H1 (cell line): Measurements from ENCODE around the gene MS4A7. TPM values are rescaled to one million over a fixed set of nuclear protein-coding genes. Genes with fewer than 3 reads are reported as not detected.

Source experiments
- CTCF ChIA-PET: fragments of 300-600 bp; sonication (Branson Sonifier 250); formaldehyde crosslinking; loops from one replicate; lab custom pipeline; 2021; ENCODE audit not compliant: partially characterized antibody; lab: Charles Lee
- POLR2A ChIA-PET: fragments of 300-600 bp; sonication (Branson Sonifier 250); formaldehyde crosslinking; loops from one replicate; lab custom pipeline; 2021; ENCODE audit warnings: inconsistent platforms; ENCODE audit not compliant: partially characterized antibody; lab: Charles Lee
- DNase-seq, 2 experiments: peaks; one replicate each; pipeline versions ENCODE4 v3.0.0 to v3.0.0-alpha.2; 2010 to 2022; ENCODE audit warnings: low spot score in 2 of 2, low read depth in 1 of 2, mixed read lengths in 1 of 2
- FAIRE-seq: peaks from 2 replicates; lab custom pipeline; 2011; peaks lifted over from hg19 to GRCh38; lab: Jason Lieb, UNC
- H2AFZ ChIP-seq: 2 replicates; pipeline ENCODE4 v1.8.1; 2012; ENCODE audit warnings: low read length, inconsistent platforms
- H2AK5ac ChIP-seq: 2 replicates; pipeline ENCODE4 v1.6.1; 2013; ENCODE audit warnings: low read depth, low read length
- H2BK120ac ChIP-seq: replicated peaks from 2 replicates; pipeline ENCODE3; 2013; ENCODE audit warnings: low read depth, low read length, inconsistent platforms
- H2BK12ac ChIP-seq: 2 replicates; pipeline ENCODE4 v1.6.1; 2013; ENCODE audit warnings: low read depth, low read length
- H2BK15ac ChIP-seq: 2 replicates; pipeline ENCODE4 v1.6.1; 2013; ENCODE audit warnings: low read length
- H2BK20ac ChIP-seq: 2 replicates; pipeline ENCODE4 v1.6.1; 2013; ENCODE audit warnings: low read length
- H2BK5ac ChIP-seq: 2 replicates; pipeline ENCODE4 v1.6.1; 2013; ENCODE audit warnings: low read depth, low read length
- H3K14ac ChIP-seq: 2 replicates; pipeline ENCODE4 v1.6.1; 2013; ENCODE audit warnings: inconsistent platforms; ENCODE audit not compliant: insufficient read length
- H3K18ac ChIP-seq: 2 replicates; pipeline ENCODE4 v1.6.1; 2013; ENCODE audit warnings: low read length; ENCODE audit errors: extremely low read depth
- H3K23ac ChIP-seq: 2 replicates; pipeline ENCODE4 v1.6.1; 2013; ENCODE audit warnings: inconsistent platforms; ENCODE audit not compliant: insufficient read length
- H3K23me2 ChIP-seq: 2 replicates; pipeline ENCODE4 v1.6.1; 2013; ENCODE audit warnings: low read depth, low read length
- H3K27ac ChIP-seq: 2 replicates; pipeline ENCODE4 v1.6.1; 2011; ENCODE audit warnings: low read depth, low read length, inconsistent platforms
- H3K27me3 ChIP-seq, 4 experiments: replicated peaks in 1 of 4; 1 replicate in 1 of 4; 2 replicates in 3 of 4; pipeline versions ENCODE4 v1.6.1 to v1.8.1; 2011 to 2013; ENCODE audit warnings: low read length in 3 of 4, mild to moderate bottlenecking in 3 of 4, inconsistent platforms in 2 of 4, mixed read lengths in 2 of 4, moderate library complexity in 1 of 4; ENCODE audit not compliant: control insufficient read depth in 3 of 4, insufficient read depth in 3 of 4; ENCODE audit errors: extremely low read depth in 1 of 4
- H3K36me3 ChIP-seq, 4 experiments: 2 replicates each; pipeline versions ENCODE4 v1.6.1 to v1.8.1; 2011 to 2013; ENCODE audit warnings: mild to moderate bottlenecking in 4 of 4, low read length in 3 of 4, moderate library complexity in 2 of 4, control low read depth in 1 of 4, inconsistent platforms in 1 of 4; ENCODE audit not compliant: insufficient read depth in 4 of 4, control insufficient read depth in 2 of 4
- H3K4ac ChIP-seq: replicated peaks from 2 replicates; pipeline ENCODE3; 2013; ENCODE audit warnings: low read length, low read depth, mixed read lengths, inconsistent platforms; ENCODE audit not compliant: insufficient read length
- H3K4me1 ChIP-seq, 4 experiments: replicated peaks in 1 of 4; 1 replicate in 1 of 4; 2 replicates in 3 of 4; pipeline versions ENCODE4 v1.6.1 to v1.8.1; 2011 to 2013; ENCODE audit warnings: low read length in 3 of 4, inconsistent platforms in 2 of 4, mixed read lengths in 1 of 4; ENCODE audit not compliant: insufficient read depth in 4 of 4, control insufficient read depth in 3 of 4
- H3K4me2 ChIP-seq, 2 experiments: 2 replicates each; pipeline versions ENCODE4 v1.6.1 to v1.8.1; 2011 to 2013; ENCODE audit warnings: low read depth in 2 of 2, low read length in 2 of 2, control low read depth in 1 of 2, inconsistent platforms in 1 of 2, mild to moderate bottlenecking in 1 of 2; ENCODE audit not compliant: insufficient read depth in 1 of 2
- H3K4me3 ChIP-seq, 4 experiments: fragments of 200-600, 300-600 bp in 1 of 4; sonication (generic), shearing (Covaris generic), sonication (Bioruptor Twin) in 1 of 4; 2 replicates each; pipeline versions ENCODE4 v1.5.1 to v1.8.1; 2011 to 2016; ENCODE audit warnings: low read length in 4 of 4, low read depth in 3 of 4, control low read depth in 2 of 4, inconsistent platforms in 2 of 4, mild to moderate bottlenecking in 2 of 4, mixed read lengths in 1 of 4, moderate library complexity in 1 of 4; ENCODE audit not compliant: insufficient read depth in 2 of 4; ENCODE audit errors: extremely low read depth in 1 of 4
- H3K56ac ChIP-seq: replicated peaks from 2 replicates; pipeline ENCODE3; 2013; ENCODE audit warnings: low read depth, mild to moderate bottlenecking, mixed read lengths, low read length, inconsistent platforms; ENCODE audit not compliant: insufficient read length
- H3K79me1 ChIP-seq: 2 replicates; pipeline ENCODE4 v1.6.1; 2013; ENCODE audit warnings: low read depth, low read length, control low read depth
- H3K79me2 ChIP-seq, 2 experiments: 2 replicates each; pipeline versions ENCODE4 v1.6.1 to v1.8.1; 2012 to 2013; ENCODE audit warnings: low read length in 2 of 2, mild to moderate bottlenecking in 2 of 2, inconsistent platforms in 1 of 2; ENCODE audit not compliant: insufficient read depth in 2 of 2, control insufficient read depth in 1 of 2
- H3K9ac ChIP-seq, 4 experiments: replicated peaks in 1 of 4; 1 replicate in 1 of 4; 2 replicates in 3 of 4; pipeline versions ENCODE4 v1.6.1 to v1.8.1; 2011 to 2013; ENCODE audit warnings: low read depth in 3 of 4, low read length in 3 of 4, control low read depth in 2 of 4, mild to moderate bottlenecking in 2 of 4, moderate library complexity in 2 of 4, inconsistent platforms in 1 of 4; ENCODE audit errors: extremely low read depth in 1 of 4
- H3K9me3 ChIP-seq, 2 experiments: 2 replicates each; pipeline versions ENCODE4 v1.6.1 to v1.8.1; 2012 to 2013; ENCODE audit warnings: mild to moderate bottlenecking in 2 of 2, moderate library complexity in 2 of 2, control low read depth in 1 of 2, inconsistent platforms in 1 of 2, low read depth in 1 of 2, low read length in 1 of 2, mixed read lengths in 1 of 2; ENCODE audit not compliant: insufficient read depth in 2 of 2
- H4K20me1 ChIP-seq, 2 experiments: replicated peaks in 1 of 2; 2 replicates each; pipeline versions ENCODE3 to v1.8.1; 2011 to 2013; ENCODE audit warnings: inconsistent platforms in 2 of 2, low read length in 2 of 2, mild to moderate bottlenecking in 1 of 2; ENCODE audit not compliant: insufficient read depth in 2 of 2, control insufficient read depth in 1 of 2
- H4K5ac ChIP-seq: 2 replicates; pipeline ENCODE4 v1.6.1; 2013; ENCODE audit warnings: low read length, low read depth, mixed read lengths, inconsistent platforms; ENCODE audit not compliant: insufficient read length
- H4K8ac ChIP-seq: 2 replicates; pipeline ENCODE4 v1.8.0; 2013; ENCODE audit warnings: mild to moderate bottlenecking, moderate library complexity, low read length, inconsistent platforms; ENCODE audit not compliant: insufficient read depth; ENCODE audit errors: extremely low read depth
- H4K91ac ChIP-seq: replicated peaks from 2 replicates; pipeline ENCODE3; 2013; ENCODE audit warnings: low read length, mixed read lengths, inconsistent platforms; ENCODE audit not compliant: insufficient read length
- CHD1 ChIP-seq: IDR thresholded peaks from 2 replicates; pipeline ENCODE4 v1.6.1; 2012; ENCODE audit warnings: low read depth, low read length, improper control_type of control experiment
- EP300 ChIP-seq, 2 experiments: IDR thresholded peaks; 1 replicate in 1 of 2; 2 replicates in 1 of 2; pipeline ENCODE4 v1.6.1; 2011 to 2012; ENCODE audit warnings: low read depth in 2 of 2, low read length in 2 of 2, mild to moderate bottlenecking in 2 of 2, borderline replicate concordance in 1 of 2, inconsistent platforms in 1 of 2, moderate library complexity in 1 of 2
- EZH2 ChIP-seq: fragments of 200-600 bp; sonication (generic); IDR thresholded peaks from 2 replicates; pipeline ENCODE4 v1.7.1; 2012; ENCODE audit warnings: low read depth, mild to moderate bottlenecking, moderate library complexity, low read length, inconsistent platforms; ENCODE audit not compliant: severe bottlenecking
- KDM4A ChIP-seq: IDR thresholded peaks from one replicate; pipeline ENCODE4 v1.7.1; 2012; ENCODE audit warnings: low read depth, mild to moderate bottlenecking, moderate library complexity, low read length, inconsistent platforms; ENCODE audit not compliant: severe bottlenecking
- MAX ChIP-seq: IDR thresholded peaks from 2 replicates; pipeline ENCODE4 v1.6.1; 2012; ENCODE audit warnings: inconsistent platforms
- POLR2A ChIP-seq, 2 experiments: IDR thresholded peaks; 1 replicate in 1 of 2; 2 replicates in 1 of 2; pipeline ENCODE4 v1.6.1; 2011; ENCODE audit warnings: low read depth in 2 of 2, low read length in 2 of 2, mild to moderate bottlenecking in 2 of 2; ENCODE audit errors: control extremely low read depth in 1 of 2
- POU5F1 ChIP-seq: IDR thresholded peaks from 2 replicates; pipeline ENCODE4 v1.6.1; 2011; ENCODE audit warnings: low read depth, mild to moderate bottlenecking, low read length, moderate library complexity
- SIX5 ChIP-seq: IDR thresholded peaks from 2 replicates; pipeline ENCODE4 v1.6.1; 2011; ENCODE audit warnings: mild to moderate bottlenecking, low read depth, low read length
- SP1 ChIP-seq: IDR thresholded peaks from 2 replicates; pipeline ENCODE4 v1.6.1; 2011; ENCODE audit warnings: low read depth, low read length
- WGBS, 2 experiments: shearing (Covaris generic) in 1 of 2; methylation state at CpG; one replicate each; pipeline versions ENCODE4 v1.1.6 to v1.1.7; 2013 to 2015; ENCODE audit warnings: low lambda C conversion rate in 2 of 2, mixed read lengths in 2 of 2, inconsistent platforms in 1 of 2, low coverage in 1 of 2, missing lambda C conversion rate in 1 of 2; ENCODE audit not compliant: insufficient replicate concordance in 2 of 2, insufficient coverage in 1 of 2, insufficient read length in 1 of 2; ENCODE audit errors: extremely low coverage in 1 of 2, missing lambda C conversion rate in 1 of 2; 5-methylcytosine and 5-hydroxymethylcytosine counted together
- polyA plus RNA-seq, 7 experiments: library from polyadenylated mRNA; depleted of rRNA in 3 of 7; stranded (reverse) in 5 of 7; unstranded in 2 of 7; fragments of >200 nt in 5 of 7; fragments of 200-250 nt in 2 of 7; gene quantifications; 1 replicate in 5 of 7; 2 replicates in 1 of 7; 4 replicates in 1 of 7; pipeline versions ENCODE4 v1.2.1 to v1.2.3, GENCODE V29; 2011 to 2013; ENCODE audit warnings: missing spikeins in 2 of 7, mixed read lengths in 2 of 7
- total RNA-seq: library from RNA; stranded (reverse); fragmentation: NEBNext Ultra II Directional; extraction: Animal tissue kit (Norgen Biotek cat#: 25700); gene quantifications from 2 replicates; pipeline ENCODE4 v1.2.1, GENCODE V29; 2021

MS4A7 gene
- total and polyA plus RNA-seq, 2 of the 8 experiments (the other 6 are each of a cell fraction or from before 2014, with no cell fraction given), result not detected

DNA sequence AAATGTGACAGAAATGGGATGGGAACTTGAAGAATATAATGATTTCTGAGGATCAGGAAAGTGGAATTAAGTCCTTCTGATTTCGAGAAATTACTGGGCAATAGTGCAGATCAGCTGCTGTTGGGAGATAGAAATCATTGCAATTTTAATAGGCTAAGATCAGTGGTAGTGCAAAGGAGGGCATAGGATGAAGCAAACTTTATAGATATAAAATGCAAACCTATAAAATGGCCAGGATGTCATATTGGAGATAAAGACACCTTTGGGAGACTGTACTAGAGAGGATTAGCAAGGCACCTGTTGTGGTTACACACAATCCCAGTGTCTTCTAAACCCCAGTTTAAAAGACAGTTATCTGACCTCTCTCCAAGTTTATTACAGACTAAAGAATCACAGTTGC lies 6.5 kb upstream of the MS4A7 start:
- Histone ChIP-seq H2BK20ac (no peak overlapping the region), H2AFZ (no peak overlapping the region), H3K4ac (no peak overlapping the region), H4K91ac (no peak overlapping the region), H3K18ac (no peak overlapping the region), H2BK5ac (no peak overlapping the region), H4K5ac (no peak overlapping the region), H3K4me3 (no peak overlapping the region), H4K20me1 (no peaks in the 10 kb centered on the region), H3K27me3 (no peaks in the 10 kb centered on the region), H3K9ac (no peak overlapping the region), H3K36me3 (no peaks in the 10 kb centered on the region), H2BK12ac (no peak overlapping the region), H4K8ac (no peak overlapping the region), H3K79me1 (no peaks in the 10 kb centered on the region), H3K23me2 (no peaks in the 10 kb centered on the region), H3K79me2 (no peaks in the 10 kb centered on the region), H3K9me3 (no peaks in the 10 kb centered on the region; a peak in 2 of 4 replicates), H3K56ac (no peak overlapping the region), H3K4me1 (peaks cover 0 to 2% (median 0%) of the 10 kb centered on the region in 4 experiments; a peak in 2 of 7 replicates), H3K4me2 (no peak overlapping the region), H2BK15ac (no peak overlapping the region), H3K14ac (no peak overlapping the region), H2AK5ac (no peak overlapping the region), H3K23ac (no peak overlapping the region), H3K27ac (no peak overlapping the region), H2BK120ac (no peak overlapping the region)
- CTCF ChIA-PET, result interaction anchor here (0.8 to 13.3 kb wide), 4 partner anchors 9 to 37 kb away, joined by 3 to 115 read pairs (median 4); no protein-coding TSS in a partner anchor
- 81% methylated on average over 1 of the region's 1 CpG; no CpG with 5 or more reads in 1 of the 2 experiments for WGBS, 2 experiments
- FAIRE-seq, result no peak
- POLR2A ChIA-PET, result no interaction called here
- TF ChIP-seq SP1 (no peak), POLR2A (IDR thresholded peaks at IDR 0.05; ENCODE audit: control extremely low read depth in 1 of 2, low read depth in 2 of 2, low read length in 2 of 2) (no peak), EZH2 (no peak), POU5F1 (no peak), KDM4A (no peak), EP300 (IDR thresholded peaks at IDR 0.05; ENCODE audit: borderline replicate concordance in 1 of 2, low read depth in 2 of 2, low read length in 2 of 2) (no peak), SIX5 (no peak), MAX (no peak), CHD1 (no peak)
- no peak for DNase-seq
